Fibroblast of skin of left quadriceps (primary cell): Measurements from ENCODE around the gene RXRG.

Experiments
- DNase-seq, 2 experiments: peaks; one replicate each; pipeline ENCODE4 v3.0.0-alpha.2; 2013; ENCODE audit warnings: low read depth in 2 of 2

RXRG gene

GRCh38 chr1:165451691-165452090 is 6.8 kb upstream of the RXRG start:
- no peak for DNase-seq

- DNase-seq, result no peak
Observed at GRCh38 chr1:165449131-165449530, 4.2 kb upstream of the RXRG start.

- DNase-seq, result no peak
Observed at GRCh38 chr1:165445388-165445787, 462 bp upstream of the RXRG start.

- no peak for DNase-seq
Observed at GRCh38 chr1:165443539-165444311, 1.2 kb downstream of the RXRG start.

GRCh38 chr1:165442653-165443052 is 2.3 kb downstream of the RXRG start:
- DNase-seq, result no peak

- DNase-seq, result no peak
Observed at GRCh38 chr1:165442053-165442452, 2.9 kb downstream of the RXRG start.

- DNase-seq, result no peak
Observed at GRCh38 chr1:165441166-165441880, 3.6 kb downstream of the RXRG start.

GRCh38 chr1:165439330-165439729 is 5.6 kb downstream of the RXRG start:
- DNase-seq, result no peak

- no peak for DNase-seq
Observed at GRCh38 chr1:165436994-165437393, 7.9 kb downstream of the RXRG start.

GRCh38 chr1:165435801-165436200 is 9.1 kb downstream of the RXRG start:
- no peak for DNase-seq

- no peak for DNase-seq
Observed at GRCh38 chr1:165434281-165434680, 10.6 kb downstream of the RXRG start.

- no peak for DNase-seq
Observed at GRCh38 chr1:165431079-165431478, 13.8 kb downstream of the RXRG start.

GRCh38 chr1:165426745-165427144 is 18.2 kb downstream of the RXRG start:
- no peak for DNase-seq

- DNase-seq, result no peak
Observed at GRCh38 chr1:165425621-165426020, 19.3 kb downstream of the RXRG start.

GRCh38 chr1:165424454-165425216 is 20.3 kb downstream of the RXRG start:
- DNase-seq, result no peak

- no peak for DNase-seq
Observed at GRCh38 chr1:165423136-165423535, 21.8 kb downstream of the RXRG start.

- no peak for DNase-seq
Observed at GRCh38 chr1:165420655-165421054, 24.3 kb downstream of the RXRG start.

- DNase-seq, result no peak
Observed at GRCh38 chr1:165419839-165420238, 25.1 kb downstream of the RXRG start.

GRCh38 chr1:165418195-165418594 is 26.7 kb downstream of the RXRG start:
- DNase-seq, result no peak

- DNase-seq, result no peak
Observed at GRCh38 chr1:165416876-165417275, 28.1 kb downstream of the RXRG start.

- no peak for DNase-seq
Observed at GRCh38 chr1:165415068-165415467, 29.9 kb downstream of the RXRG start.

- no peak for DNase-seq
Observed at GRCh38 chr1:165414620-165415019, 30.3 kb downstream of the RXRG start.

- DNase-seq, result no peak
Observed at GRCh38 chr1:165411396-165411795, 33.5 kb downstream of the RXRG start.
